ENCODE results near the gene EML1. TPM values are rescaled to one million over a fixed set of nuclear protein-coding genes. Genes with fewer than 3 reads are reported as not detected.
A peak's percentile ranks its signal among the peaks of the same experiment; 100 is the strongest.

Gene EML1
- total and polyA plus RNA-seq, 8 donors = 5.8 to 66.5 (median 34.8) TPM

DNA sequence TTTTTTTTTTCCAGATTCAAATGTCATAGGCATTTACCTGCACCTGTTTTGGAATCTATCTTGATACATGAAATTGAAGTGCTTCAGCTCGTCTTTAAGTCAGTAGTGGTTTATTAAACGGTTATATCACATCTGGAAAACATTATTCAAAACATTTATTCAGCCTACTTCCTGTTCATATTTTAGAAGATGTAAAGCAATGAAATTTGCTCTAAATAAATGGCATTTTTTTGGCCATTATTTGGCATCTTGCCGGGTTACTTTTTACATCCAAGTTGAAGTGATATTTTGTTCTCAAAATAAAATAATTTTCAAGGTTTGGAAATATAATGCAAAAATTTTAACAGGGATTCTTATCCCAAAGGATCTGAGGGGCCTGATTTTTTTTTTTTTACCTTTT is 103.1 kb downstream of the EML1 start:
- no peak overlapping the region for H3K27ac ChIP-seq
- WGBS, 5 donors = 57 to 82% (median 69%) methylated on average over 3 of the region's 3 CpGs
- H3K36me3 ChIP-seq = peaks cover 0 to 40% (median 16%) of the 10 kb centered on the region in 4 donors
- no peaks in the 10 kb centered on the region for H3K9me3 ChIP-seq
- H3K4me3 ChIP-seq = no peak overlapping the region
- intact Hi-C loops (cut with DNase I; ENCODE audit: low total_unique reads) = no loop called here
- no peaks in the 10 kb centered on the region for H3K4me1 ChIP-seq
- TF ChIP-seq, protein P1, sequence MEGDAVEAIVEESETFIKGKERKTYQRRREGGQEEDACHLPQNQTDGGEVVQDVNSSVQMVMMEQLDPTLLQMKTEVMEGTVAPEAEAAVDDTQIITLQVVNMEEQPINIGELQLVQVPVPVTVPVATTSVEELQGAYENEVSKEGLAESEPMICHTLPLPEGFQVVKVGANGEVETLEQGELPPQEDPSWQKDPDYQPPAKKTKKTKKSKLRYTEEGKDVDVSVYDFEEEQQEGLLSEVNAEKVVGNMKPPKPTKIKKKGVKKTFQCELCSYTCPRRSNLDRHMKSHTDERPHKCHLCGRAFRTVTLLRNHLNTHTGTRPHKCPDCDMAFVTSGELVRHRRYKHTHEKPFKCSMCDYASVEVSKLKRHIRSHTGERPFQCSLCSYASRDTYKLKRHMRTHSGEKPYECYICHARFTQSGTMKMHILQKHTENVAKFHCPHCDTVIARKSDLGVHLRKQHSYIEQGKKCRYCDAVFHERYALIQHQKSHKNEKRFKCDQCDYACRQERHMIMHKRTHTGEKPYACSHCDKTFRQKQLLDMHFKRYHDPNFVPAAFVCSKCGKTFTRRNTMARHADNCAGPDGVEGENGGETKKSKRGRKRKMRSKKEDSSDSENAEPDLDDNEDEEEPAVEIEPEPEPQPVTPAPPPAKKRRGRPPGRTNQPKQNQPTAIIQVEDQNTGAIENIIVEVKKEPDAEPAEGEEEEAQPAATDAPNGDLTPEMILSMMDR (IDR thresholded peaks at IDR 0.05) = no peak
- TF ChIP-seq EP300 (IDR thresholded peaks at IDR 0.05) (no peak), POLR2A (IDR thresholded peaks at IDR 0.05) (no peak), POLR2AphosphoS5 (IDR thresholded peaks at IDR 0.05) (no peak)
- H3K27me3 ChIP-seq = no peaks in the 10 kb centered on the region
- DNase-seq = no peak

DNA sequence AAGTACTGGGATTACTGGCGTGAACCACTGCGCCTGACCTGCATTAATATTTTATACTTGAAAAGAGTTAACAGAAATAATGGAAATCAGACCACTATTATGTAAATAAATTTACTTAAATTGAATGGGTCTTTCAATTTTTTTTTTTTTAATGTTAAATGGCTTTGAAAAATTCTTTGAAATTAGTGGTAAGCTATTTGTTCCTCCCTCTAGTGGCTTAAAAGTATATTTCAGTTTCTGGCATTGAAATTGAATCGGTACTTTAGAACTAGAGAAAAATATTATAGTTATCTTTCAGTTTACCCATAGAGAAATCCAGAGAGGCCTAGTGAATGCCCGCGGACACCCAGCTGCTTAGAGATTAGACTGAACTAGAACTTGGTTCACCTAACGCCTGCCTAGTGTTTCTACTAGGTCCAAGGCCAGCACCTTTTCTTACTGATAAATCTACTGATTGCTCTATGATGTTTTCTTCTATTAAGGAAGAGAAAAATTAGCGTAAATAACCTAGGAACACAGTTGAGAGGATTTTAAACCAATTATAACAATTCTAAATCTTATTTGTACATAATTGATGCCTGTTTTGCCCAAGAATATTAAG is 106.5 kb downstream of the EML1 start:
- intact Hi-C loops (cut with DNase I; ENCODE audit: low total_unique reads) = no loop called here
- Histone ChIP-seq H3K36me3 (peaks cover 0 to 55% (median 30%) of the 10 kb centered on the region in 4 donors), H3K4me3 (no peak overlapping the region), H3K27me3 (no peaks in the 10 kb centered on the region), H3K27ac (no peak overlapping the region), H3K9me3 (no peaks in the 10 kb centered on the region), H3K4me1 (no peaks in the 10 kb centered on the region)
- WGBS, 5 donors = 52 to 66% (median 55%) methylated on average over 7 of the region's 7 CpGs
- TF ChIP-seq POLR2AphosphoS5 (IDR thresholded peaks at IDR 0.05) = no peak
- TF ChIP-seq, protein P1 (IDR thresholded peaks at IDR 0.05) = peak in 4 of 7 experiments; percentile 26 to 67 (median 47)
- peak in 1 of 2 donors; percentile 36 for DNase-seq

DNA sequence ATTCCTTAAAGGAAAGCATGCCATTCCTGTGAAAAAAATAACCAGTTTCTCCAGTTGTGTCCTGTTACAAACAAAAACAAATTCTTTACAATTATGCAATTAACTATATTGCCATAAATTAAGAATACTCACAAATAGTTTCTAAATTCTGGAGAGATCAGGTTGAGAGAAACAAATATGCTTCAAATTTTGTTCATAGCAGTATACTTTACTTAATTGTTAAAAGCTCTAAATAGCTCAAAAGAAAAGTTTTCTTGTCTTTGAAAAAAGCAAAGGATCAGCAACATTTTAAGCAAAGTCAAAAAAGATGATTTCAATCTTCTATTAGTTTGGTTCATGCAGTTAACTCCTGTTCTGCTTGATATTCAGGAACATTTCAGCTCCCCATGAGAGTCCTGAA is 109.7 kb downstream of the EML1 start:
- TF ChIP-seq, protein P1 (IDR thresholded peaks at IDR 0.05) = no peak
- TF ChIP-seq EP300 (IDR thresholded peaks at IDR 0.05) (no peak), POLR2A (IDR thresholded peaks at IDR 0.05) (no peak), POLR2AphosphoS5 (IDR thresholded peaks at IDR 0.05) (no peak)

DNA sequence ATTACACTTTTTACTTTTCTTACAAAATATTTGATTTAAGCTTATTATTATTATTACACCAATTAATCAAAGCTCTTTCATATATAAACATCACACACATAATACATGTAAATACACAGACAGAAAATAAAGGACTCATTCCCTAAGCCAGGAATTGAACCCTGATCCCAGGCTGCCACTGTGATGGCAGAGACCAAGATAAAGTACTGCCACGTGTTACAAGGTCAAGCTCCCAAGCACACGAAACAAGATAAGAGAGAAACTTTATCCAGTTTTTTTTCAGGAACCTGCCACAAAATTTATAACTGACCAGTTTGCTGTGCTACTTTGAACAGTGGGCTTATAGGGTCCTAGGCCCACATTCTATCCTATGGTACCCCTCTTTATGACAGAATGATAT is 111.3 kb downstream of the EML1 start:
- TF ChIP-seq, protein P1 (IDR thresholded peaks at IDR 0.05) = no peak
- TF ChIP-seq POLR2AphosphoS5 (IDR thresholded peaks at IDR 0.05) (no peak), POLR2A (IDR thresholded peaks at IDR 0.05) (no peak), EP300 (IDR thresholded peaks at IDR 0.05) (no peak)
- Histone ChIP-seq H3K27me3 (no peaks in the 10 kb centered on the region), H3K4me3 (no peak overlapping the region), H3K4me1 (no peaks in the 10 kb centered on the region), H3K36me3 (peaks cover 3 to 85% (median 48%) of the 10 kb centered on the region in 4 donors), H3K27ac (no peak overlapping the region), H3K9me3 (no peaks in the 10 kb centered on the region)
- 31 to 47% (median 39%) methylated on average over 2 of the region's 2 CpGs for WGBS, 5 donors
- no peak for DNase-seq
- intact Hi-C loops (cut with DNase I; ENCODE audit: low total_unique reads) = no loop called here

More for the DNA sequence above, 109.7 kb downstream of the EML1 start:
- H3K36me3 ChIP-seq = peaks cover 3 to 76% (median 36%) of the 10 kb centered on the region in 4 donors
- H3K9me3 ChIP-seq = no peaks in the 10 kb centered on the region
- H3K27ac ChIP-seq = no peak overlapping the region
- H3K27me3 ChIP-seq = no peaks in the 10 kb centered on the region
- no peak overlapping the region for H3K4me3 ChIP-seq
- DNase-seq = no peak
- H3K4me1 ChIP-seq = no peaks in the 10 kb centered on the region
- intact Hi-C loops (cut with DNase I; ENCODE audit: low total_unique reads) = no loop called here

Data from stomach (tissue), 9 donors.